ENCODE measurements around the gene CLGN. TPM values are rescaled to one million over a fixed set of nuclear protein-coding genes. Genes with fewer than 3 reads are reported as not detected.

CLGN gene
- total and polyA plus RNA-seq, 2 of the 4 experiments (the other 2 are of a cell fraction): 0.36 to 0.75 TPM

Other genes starting within 250 kb of the CLGN start
- gene SCOC, start 54.0 kb downstream of the CLGN start, total RNA-seq (2012; rRNA removed): 12.9 and 51.7 TPM in 2 replicates
- 21.2 and 33.2 TPM in 2 replicates for gene SCOC, start 54.0 kb downstream of the CLGN start, polyA plus RNA-seq (2012; rRNA removed)
- not detected in 2 replicates for gene MGAT4D, start 70.6 kb upstream of the CLGN start, total RNA-seq (2012; rRNA removed)
- not detected in 2 replicates for gene MGAT4D, start 70.6 kb upstream of the CLGN start, polyA plus RNA-seq (2012; rRNA removed)
- gene ELMOD2, start 96.5 kb upstream of the CLGN start, total RNA-seq (2012; rRNA removed): 10.6 and 30.0 TPM in 2 replicates
- 5.1 and 7.3 TPM in 2 replicates for gene ELMOD2, start 96.5 kb upstream of the CLGN start, polyA plus RNA-seq (2012; rRNA removed)
- gene UCP1, start 141.3 kb upstream of the CLGN start, total RNA-seq (2012; rRNA removed): not detected in 2 replicates
- gene UCP1, start 141.3 kb upstream of the CLGN start, polyA plus RNA-seq (2012; rRNA removed): not detected in 2 replicates

All from IMR-90 (cell line).